ENCODE measurements around the gene HTR3C. TPM values are rescaled to one million over a fixed set of nuclear protein-coding genes. Genes with fewer than 3 reads are reported as not detected.

HTR3C gene
- total RNA-seq, 1 experiment from 2014 or later: not detected

- no peak overlapping the region for H3K27ac ChIP-seq (ENCODE audit: insufficient read length, low read depth, low read length)
- no peaks in the 10 kb centered on the region for H3K27me3 Mint-ChIP-seq (ENCODE audit: low read depth)
- H3K14ac ChIP-seq (ENCODE audit: insufficient read depth, low read length): no peak overlapping the region
- H3K4me2 ChIP-seq (ENCODE audit: insufficient read depth, insufficient read length, low read length): no peak overlapping the region
- no peak overlapping the region for H3K4me3 Mint-ChIP-seq
- H3K27me3 ChIP-seq (ENCODE audit: insufficient read depth, low read length): no peaks in the 10 kb centered on the region
- no peak overlapping the region for H4K91ac ChIP-seq (ENCODE audit: insufficient read length, low read depth, low read length)
- no peak overlapping the region for H3K18ac ChIP-seq (ENCODE audit: insufficient read length, low read depth, low read length)
- no peaks in the 10 kb centered on the region for H3K36me3 Mint-ChIP-seq (ENCODE audit: insufficient read depth in 1 of 3, low read depth in 3 of 3)
- no peaks in the 10 kb centered on the region for H4K20me1 ChIP-seq (ENCODE audit: control insufficient read depth, insufficient read depth, insufficient read length)
- H3K79me2 ChIP-seq (ENCODE audit: insufficient read depth, low read length): no peaks in the 10 kb centered on the region
- no peaks in the 10 kb centered on the region for H3K23me2 ChIP-seq (ENCODE audit: insufficient read length, low read depth, low read length, poor library complexity, severe bottlenecking)
- no peak overlapping the region for H3K56ac ChIP-seq (ENCODE audit: insufficient read length, low read depth, low read length)
- no peak overlapping the region for H3K9ac ChIP-seq (ENCODE audit: extremely low read depth, insufficient read length, low read length)
- no peak overlapping the region for H2AK5ac ChIP-seq (ENCODE audit: insufficient read length, low read length)
- H2BK20ac ChIP-seq (ENCODE audit: low read depth, low read length, poor library complexity, severe bottlenecking): no peak overlapping the region
- no peak overlapping the region for H2BK120ac ChIP-seq (ENCODE audit: low read depth, low read length, poor library complexity, severe bottlenecking)
- H4K5ac ChIP-seq (ENCODE audit: insufficient read length, low read depth, low read length): no peak overlapping the region
- peaks cover 6 to 7% of the 10 kb centered on the region in 2 experiments for H3K4me1 Mint-ChIP-seq
- peak overlapping the region in 1 of 3 experiments; percentile 13; a peak in 1 of 7 replicates for H3K27ac Mint-ChIP-seq
- H4K8ac ChIP-seq (replicated peaks; ENCODE audit: insufficient read length, low read depth, low read length): no peak overlapping the region
- H3K4ac ChIP-seq (ENCODE audit: low read depth, low read length): no peak overlapping the region
- no peaks in the 10 kb centered on the region for H3K9me3 ChIP-seq (ENCODE audit: control insufficient read depth, low read depth, low read length)
- H3K23ac ChIP-seq (ENCODE audit: insufficient read length, low read depth, low read length): no peak overlapping the region
- WGBS (ENCODE audit: extremely low coverage, insufficient read length, low lambda C conversion rate): no CpG with 5 or more reads among the region's 3 CpGs
- H2AFZ ChIP-seq (ENCODE audit: low read length): no peak overlapping the region
- no peak overlapping the region for H3T11ph ChIP-seq (ENCODE audit: low read length)
- H2BK12ac ChIP-seq (ENCODE audit: insufficient read length, low read depth, low read length): no peak overlapping the region
- no peak for TF ChIP-seq CTCF (conservative IDR thresholded peaks at IDR 0.05)
- H2BK15ac ChIP-seq (ENCODE audit: low read depth, low read length): no peak overlapping the region
- no peaks in the 10 kb centered on the region for H3K79me1 ChIP-seq (ENCODE audit: insufficient read depth, low read depth, low read length, poor library complexity, severe bottlenecking)
- H3K4me1 ChIP-seq (ENCODE audit: insufficient read depth, low read length): peaks cover 4% of the 10 kb centered on the region; the same call in 1 of the 2 replicates
- no peak overlapping the region for H2BK5ac ChIP-seq (ENCODE audit: insufficient read length, low read length)
- DNase-seq: no peak
- no peaks in the 10 kb centered on the region for H3K9me3 Mint-ChIP-seq
Observed at GRCh38 chr3:184085389-184085852, 32.6 kb downstream of the HTR3C start.
